ENCODE data around the gene MMP1. TPM values are rescaled to one million over a fixed set of nuclear protein-coding genes. Genes with fewer than 3 reads are reported as not detected.

The MMP1 gene
- total and polyA plus RNA-seq, 2 of the 13 experiments (the other 11 are each of a cell fraction or from before 2014, with no cell fraction given) = 0.09 to 0.21 TPM

DNA sequence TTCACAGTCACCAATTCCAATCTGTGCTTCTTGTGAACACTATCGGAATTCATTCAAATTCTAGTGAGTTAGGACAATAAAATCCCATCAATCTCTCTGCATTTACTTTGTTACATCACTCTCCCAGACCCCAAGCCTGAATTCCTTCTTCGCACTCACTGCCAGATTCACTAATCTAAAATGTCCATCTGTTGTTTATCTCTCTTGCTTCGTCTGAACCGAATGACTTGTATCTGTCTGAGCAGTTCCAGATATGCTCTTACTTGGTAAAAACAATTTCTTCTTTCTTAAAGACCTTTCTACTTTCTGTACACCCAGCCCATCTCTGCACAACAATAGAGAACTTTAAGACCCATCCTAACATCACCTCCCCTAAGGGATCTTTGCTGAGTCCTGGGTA, 24.6 kb downstream of the MMP1 start:
- Histone ChIP-seq H3K4me1 (ENCODE audit: insufficient read depth, low read length) (no peaks in the 10 kb centered on the region), H3K27ac (ENCODE audit: extremely low read length, insufficient read depth, low read length) (no peak overlapping the region), H3K4me3 (replicated peaks in 1 of 3; ENCODE audit: insufficient read depth in 1 of 3, low read depth in 2 of 3, low read length in 3 of 3) (no peak overlapping the region), H3K4me2 (ENCODE audit: low read depth, low read length) (no peak overlapping the region), H3K9ac (ENCODE audit: insufficient read depth, low read depth, low read length) (no peak overlapping the region), H3K9me3 (ENCODE audit: low read length) (no peaks in the 10 kb centered on the region), H3K27me3 (ENCODE audit: control insufficient read depth in 1 of 2, insufficient read depth in 2 of 2, low read length in 2 of 2) (no peaks in the 10 kb centered on the region), H3K79me2 (ENCODE audit: insufficient read depth, low read length) (no peaks in the 10 kb centered on the region), H2AFZ (ENCODE audit: low read length) (no peak overlapping the region), H4K20me1 (ENCODE audit: insufficient read depth, low read length) (no peaks in the 10 kb centered on the region), H3K36me3 (replicated peaks in 1 of 2; ENCODE audit: control insufficient read depth in 1 of 2, insufficient read depth in 2 of 2, low read length in 2 of 2) (no peaks in the 10 kb centered on the region)
- CTCF ChIA-PET (ENCODE audit: low intra/inter-chr PET ratio, low total read pairs) = no interaction called here
- DNase-seq (ENCODE audit: low spot score) (no peak), FAIRE-seq (no peak), ATAC-seq (no peak)
- in situ Hi-C loops (cut with HindIII; ENCODE audit: extremely low pct_ligation_motif_present, low pct_unique_long_range_greater_than_20kb) = no loop called here
- no peak for TF ChIP-seq SIX4 (CRISPR knock-in tag; IDR thresholded peaks at IDR 0.05)
- no peak for TF ChIP-seq MAFK (conservative IDR thresholded peaks at IDR 0.05 in 1 of 2, IDR thresholded peaks at IDR 0.05 in 1 of 2; ENCODE audit: low read length in 2 of 2)
- no peak for TF ChIP-seq ZNF629 (CRISPR knock-in tag; conservative IDR thresholded peaks at IDR 0.05)
- BruUV-seq (replicated peaks) = no TSS peak
- intact Hi-C loops (cut with micrococcal nuclease; ENCODE audit: unreplicated experiment) = no loop called here
- POLR2A ChIA-PET = no interaction called here
- 2% methylated on average over 4 of the region's 4 CpGs for WGBS (ENCODE audit: low lambda C conversion rate)

DNA sequence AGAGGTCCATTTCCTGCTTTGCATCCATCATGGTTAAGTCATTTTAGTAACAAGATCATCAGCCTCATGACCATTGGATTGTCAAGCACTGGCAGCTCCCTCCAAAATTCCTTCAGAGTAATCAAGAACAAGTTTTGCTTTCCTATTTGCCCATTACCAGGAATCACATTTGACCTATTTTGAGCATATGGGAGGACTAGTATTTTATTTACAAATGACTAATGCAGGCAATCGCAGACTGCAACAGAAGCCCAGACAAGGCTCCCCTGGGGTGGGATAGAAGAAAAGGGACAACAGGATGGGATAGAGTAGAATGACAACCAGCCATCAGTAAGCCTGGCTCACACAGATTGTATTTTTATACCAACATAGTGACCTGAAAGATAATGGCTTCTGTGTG, 26.6 kb downstream of the MMP1 start:
- no TSS peak for BruUV-seq (replicated peaks)
- Histone ChIP-seq H3K9me3 (ENCODE audit: low read length) (no peaks in the 10 kb centered on the region), H3K27me3 (ENCODE audit: control insufficient read depth in 1 of 2, insufficient read depth in 2 of 2, low read length in 2 of 2) (peaks cover 0 to 10% of the 10 kb centered on the region in 2 experiments; a peak in 2 of 5 replicates), H3K4me3 (replicated peaks in 1 of 3; ENCODE audit: insufficient read depth in 1 of 3, low read depth in 2 of 3, low read length in 3 of 3) (no peak overlapping the region), H3K79me2 (ENCODE audit: insufficient read depth, low read length) (no peaks in the 10 kb centered on the region), H4K20me1 (ENCODE audit: insufficient read depth, low read length) (no peaks in the 10 kb centered on the region), H3K9ac (ENCODE audit: insufficient read depth, low read depth, low read length) (no peak overlapping the region), H3K4me2 (ENCODE audit: low read depth, low read length) (no peak overlapping the region), H3K4me1 (ENCODE audit: insufficient read depth, low read length) (no peaks in the 10 kb centered on the region), H3K27ac (ENCODE audit: extremely low read length, insufficient read depth, low read length) (no peak overlapping the region), H3K36me3 (replicated peaks in 1 of 2; ENCODE audit: control insufficient read depth in 1 of 2, insufficient read depth in 2 of 2, low read length in 2 of 2) (no peaks in the 10 kb centered on the region), H2AFZ (ENCODE audit: low read length) (no peak overlapping the region)
- whole genome bisulfite sequencing (ENCODE audit: low lambda C conversion rate) = 65% methylated on average over 1 of the region's 1 CpG
- ChIA-PET POLR2A (no interaction called here), CTCF (ENCODE audit: low intra/inter-chr PET ratio, low total read pairs) (no interaction called here)
- FAIRE-seq (no peak), ATAC-seq (no peak), DNase-seq (ENCODE audit: low spot score) (no peak)
- intact Hi-C loops (cut with micrococcal nuclease; ENCODE audit: unreplicated experiment) = no loop called here
- in situ Hi-C loops (cut with HindIII; ENCODE audit: extremely low pct_ligation_motif_present, low pct_unique_long_range_greater_than_20kb) = no loop called here
- no peak for TF ChIP-seq ZNF460 (CRISPR knock-in tag; IDR thresholded peaks at IDR 0.05; ENCODE audit: borderline replicate concordance)

Data from HepG2 (cell line).